HG02852 (cell line): ENCODE results near the gene TSPAN11.

Experiments
- ATAC-seq: cut with Tn5 transposase; IDR thresholded peaks from one replicate; pipeline ENCODE4 v1.9.1; 2021; ENCODE audit warnings: mild to moderate bottlenecking, moderate library complexity; ENCODE audit not compliant: unreplicated experiment

The TSPAN11 gene

GRCh38 chr12:31035967-31036665 lies 109.6 kb downstream of the TSPAN11 start:
- no peak for ATAC-seq

- ATAC-seq: no peak
Measured at GRCh38 chr12:31037028-31037427, 110.5 kb downstream of the TSPAN11 start.

- no peak for ATAC-seq
Measured at GRCh38 chr12:31037931-31038330, 111.4 kb downstream of the TSPAN11 start.

GRCh38 chr12:31041033-31041564 lies 114.6 kb downstream of the TSPAN11 start:
- no peak for ATAC-seq
